Activated CD4-positive, alpha-beta T cell treated with anti-CD3 and anti-CD28 coated beads, Interleukin-2, Interleukin-6, amounts not matched to agents 100 ng/mL and 50 ng/mL, durations not matched to agents 16 hours and 8 hours (primary cell): ENCODE results near the gene ST8SIA1.

Experiments used
- DNase-seq: peaks from one replicate; pipeline ENCODE4 v3.0.0-alpha.2; 2020

The ST8SIA1 gene

GRCh38 chr12:22276867-22277266 is 57.6 kb downstream of the ST8SIA1 start:
- no peak for DNase-seq

- DNase-seq = no peak
These were observed 58.2 kb downstream of the ST8SIA1 start for GRCh38 chr12:22276313-22276712.

- DNase-seq = no peak
These were observed 58.7 kb downstream of the ST8SIA1 start for GRCh38 chr12:22275843-22276242.

- no peak for DNase-seq
These were observed 62.0 kb downstream of the ST8SIA1 start for GRCh38 chr12:22272335-22273151.

- DNase-seq = no peak
These were observed 63.5 kb downstream of the ST8SIA1 start for GRCh38 chr12:22271023-22271422.

GRCh38 chr12:22268973-22269372 is 65.5 kb downstream of the ST8SIA1 start:
- no peak for DNase-seq

GRCh38 chr12:22268406-22268805 is 66.1 kb downstream of the ST8SIA1 start:
- DNase-seq = no peak

- no peak for DNase-seq
These were observed 68.4 kb downstream of the ST8SIA1 start for GRCh38 chr12:22266101-22266500.

GRCh38 chr12:22264380-22264779 is 70.1 kb downstream of the ST8SIA1 start:
- no peak for DNase-seq

- DNase-seq = no peak
These were observed 72.2 kb downstream of the ST8SIA1 start for GRCh38 chr12:22262309-22262708.

GRCh38 chr12:22257100-22257499 is 77.4 kb downstream of the ST8SIA1 start:
- DNase-seq = no peak

- no peak for DNase-seq
These were observed 77.9 kb downstream of the ST8SIA1 start for GRCh38 chr12:22256605-22257004.

- DNase-seq = no peak
These were observed 78.5 kb downstream of the ST8SIA1 start for GRCh38 chr12:22256041-22256441.

- no peak for DNase-seq
These were observed 79.4 kb downstream of the ST8SIA1 start for GRCh38 chr12:22255097-22255496.

GRCh38 chr12:22254478-22254877 is 80.0 kb downstream of the ST8SIA1 start:
- DNase-seq = no peak

GRCh38 chr12:22252057-22252456 is 82.5 kb downstream of the ST8SIA1 start:
- DNase-seq = no peak

GRCh38 chr12:22250762-22251161 is 83.7 kb downstream of the ST8SIA1 start:
- DNase-seq = no peak

- DNase-seq = no peak
These were observed 85.9 kb downstream of the ST8SIA1 start for GRCh38 chr12:22248571-22249115.

GRCh38 chr12:22248121-22248520 is 86.4 kb downstream of the ST8SIA1 start:
- no peak for DNase-seq

- no peak for DNase-seq
These were observed 88.2 kb downstream of the ST8SIA1 start for GRCh38 chr12:22246217-22246846.

- no peak for DNase-seq
These were observed 91.8 kb downstream of the ST8SIA1 start for GRCh38 chr12:22242726-22243125.

- DNase-seq = no peak
These were observed 96.3 kb downstream of the ST8SIA1 start for GRCh38 chr12:22238211-22238610.

GRCh38 chr12:22234561-22234960 is 99.9 kb downstream of the ST8SIA1 start:
- no peak for DNase-seq

GRCh38 chr12:22231836-22232235 is 102.7 kb downstream of the ST8SIA1 start:
- no peak for DNase-seq
